Omental fat pad (tissue), 4 donors: Measurements from ENCODE around the gene CLEC16A. TPM values are rescaled to one million over a fixed set of nuclear protein-coding genes. Genes with fewer than 3 reads are reported as not detected.

Experiments used
- ATAC-seq: fragments of 150-250 bp; one replicate; pipeline ENCODE4 v1.9.1; 2016; ENCODE audit warnings: mild to moderate bottlenecking, moderate library complexity; ENCODE audit not compliant: low FRiP score
- DNase-seq: peaks from one replicate; pipeline ENCODE4 v3.0.0-alpha.2; 2019; ENCODE audit warnings: low spot score
- CTCF ChIP-seq, 3 donors: fragments of 450-650 bp; IDR thresholded peaks; one replicate each; pipeline ENCODE4 v1.5.1; 2016 to 2017; ENCODE audit warnings: antibody characterized with exemption in 3 of 3, mild to moderate bottlenecking in 3 of 3, moderate library complexity in 2 of 3
- total RNA-seq, 4 donors: library from RNA; depleted of rRNA; stranded (reverse); fragments of >200 nt; gene quantifications; one replicate each; pipeline ENCODE4 v1.1.0, GENCODE V29; 2016

The CLEC16A gene
- total RNA-seq, 4 donors from 2014 or later, result 24.0 to 36.9 (median 29.5) TPM

- no peak for DNase-seq
- TF ChIP-seq CTCF (IDR thresholded peaks at IDR 0.05), result no peak
- ATAC-seq, result no peak
Observed at GRCh38 chr16:11143372-11144035, 199.1 kb downstream of the CLEC16A start.

- no peak for ATAC-seq
- no peak for TF ChIP-seq CTCF (IDR thresholded peaks at IDR 0.05)
- no peak for DNase-seq
Observed at GRCh38 chr16:11144122-11144521, 199.8 kb downstream of the CLEC16A start.

- no peak for ATAC-seq
- TF ChIP-seq CTCF (IDR thresholded peaks at IDR 0.05), result no peak
- DNase-seq, result no peak
Observed at GRCh38 chr16:11145173-11145818, 200.9 kb downstream of the CLEC16A start.

- no peak for TF ChIP-seq CTCF (IDR thresholded peaks at IDR 0.05)
- ATAC-seq (no peak), DNase-seq (no peak)
Observed at GRCh38 chr16:11145819-11146211, 201.5 kb downstream of the CLEC16A start.

GRCh38 chr16:11147033-11147753 lies 202.8 kb downstream of the CLEC16A start:
- no peak for ATAC-seq
- no peak for DNase-seq
- no peak for TF ChIP-seq CTCF (IDR thresholded peaks at IDR 0.05)

GRCh38 chr16:11147754-11148444 lies 203.5 kb downstream of the CLEC16A start:
- DNase-seq (no peak), ATAC-seq (no peak)
- TF ChIP-seq CTCF (IDR thresholded peaks at IDR 0.05), result no peak
